HepG2 (cell line): ENCODE data around the gene INHA. TPM values are rescaled to one million over a fixed set of nuclear protein-coding genes. Genes with fewer than 3 reads are reported as not detected.

Source experiments
- ATAC-seq: fragments of 200-7000 bp; cut with Tn5 transposase; 3 replicates; pipeline ENCODE4 v1.9.1; 2020; ENCODE audit warnings: mild to moderate bottlenecking, moderate library complexity
- BruUV-seq: library from RNA; stranded (reverse); fragments of 400-500 nt; replicated peaks from 2 replicates; lab custom pipeline; 2021; lab: Mats Ljungman, UMichigan
- CTCF ChIA-PET: fragments of 300-600 bp; formaldehyde crosslinking; extraction: SDS; loops from one replicate; lab custom pipeline; 2021; ENCODE audit warnings: low total read pairs, inconsistent platforms, low intra/inter-chr PET ratio; lab: Yijun Ruan, JAX
- POLR2A ChIA-PET: fragments of 350-600 bp; sonication (Branson Sonifier 250); formaldehyde crosslinking; loops from one replicate; lab custom pipeline; 2020; ENCODE audit warnings: antibody characterized with exemption, inconsistent platforms; lab: Yijun Ruan, JAX
- DNase-seq: peaks from one replicate; pipeline ENCODE4 v3.0.0-alpha.2; 2015; ENCODE audit warnings: low spot score
- FAIRE-seq: peaks from 3 replicates; lab custom pipeline; 2011; peaks lifted over from hg19 to GRCh38; lab: Jason Lieb, UNC
- H2AFZ ChIP-seq: one replicate; pipeline ENCODE4 v1.6.1; 2011; ENCODE audit warnings: low read length, inconsistent platforms
- H3K27ac ChIP-seq: fragments of 300-600 bp; 3 replicates; pipeline ENCODE4 v1.8.0; 2011; ENCODE audit warnings: mixed run types, mild to moderate bottlenecking, mixed read lengths, low read length, inconsistent platforms; ENCODE audit not compliant: insufficient read depth; ENCODE audit errors: extremely low read length
- H3K27me3 ChIP-seq, 2 experiments: fragments of 200-600 bp in 1 of 2; 2 replicates in 1 of 2; 3 replicates in 1 of 2; pipeline versions ENCODE4 v1.6.0 to v1.8.0; 2011; ENCODE audit warnings: low read length in 2 of 2, mild to moderate bottlenecking in 2 of 2, moderate library complexity in 2 of 2, inconsistent platforms in 1 of 2; ENCODE audit not compliant: insufficient read depth in 2 of 2, control insufficient read depth in 1 of 2
- H3K36me3 ChIP-seq, 2 experiments: fragments of 200-600 bp in 1 of 2; replicated peaks in 1 of 2; 2 replicates in 1 of 2; 3 replicates in 1 of 2; pipeline versions ENCODE4 v1.5.1 to v1.8.0; 2011; ENCODE audit warnings: low read length in 2 of 2, inconsistent platforms in 1 of 2; ENCODE audit not compliant: insufficient read depth in 2 of 2, control insufficient read depth in 1 of 2
- H3K4me1 ChIP-seq: 2 replicates; pipeline ENCODE4 v1.5.1; 2012; ENCODE audit warnings: low read length, inconsistent platforms; ENCODE audit not compliant: insufficient read depth
- H3K4me2 ChIP-seq: 2 replicates; pipeline ENCODE4 v1.6.0; 2011; ENCODE audit warnings: low read depth, low read length, inconsistent platforms
- H3K4me3 ChIP-seq, 3 experiments: fragments of 200-600 bp in 1 of 3; sonication (generic), shearing (Covaris generic) in 1 of 3; replicated peaks in 1 of 3; 2 replicates each; pipeline ENCODE4 v1.5.1; 2011 to 2016; ENCODE audit warnings: low read length in 3 of 3, inconsistent platforms in 2 of 3, low read depth in 2 of 3, mild to moderate bottlenecking in 2 of 3, control low read depth in 1 of 3, mixed read lengths in 1 of 3; ENCODE audit not compliant: insufficient read depth in 1 of 3
- H3K79me2 ChIP-seq: one replicate; pipeline ENCODE4 v1.6.1; 2011; ENCODE audit warnings: low read length, inconsistent platforms; ENCODE audit not compliant: insufficient read depth
- H3K9ac ChIP-seq: 2 replicates; pipeline ENCODE4 v1.6.0; 2011; ENCODE audit warnings: mild to moderate bottlenecking, low read depth, low read length, inconsistent platforms; ENCODE audit not compliant: insufficient read depth
- H3K9me3 ChIP-seq: 2 replicates; pipeline ENCODE4 v1.5.1; 2012; ENCODE audit warnings: mild to moderate bottlenecking, low read length
- H4K20me1 ChIP-seq: 2 replicates; pipeline ENCODE4 v1.6.0; 2011; ENCODE audit warnings: inconsistent platforms, mild to moderate bottlenecking, low read length, moderate library complexity; ENCODE audit not compliant: insufficient read depth
- ATAD3A ChIP-seq: sonication (generic); formaldehyde crosslinking; IDR thresholded peaks from 2 replicates; pipeline ENCODE4 v1.4.0; 2020; ENCODE audit warnings: missing genetic modification reagents
- CBX5 ChIP-seq: sonication (generic); formaldehyde crosslinking; IDR thresholded peaks from 2 replicates; pipeline ENCODE4 v1.4.0; 2020; ENCODE audit warnings: missing genetic modification reagents, borderline replicate concordance
- CREM ChIP-seq, 2 experiments: sonication (generic) in 1 of 2; formaldehyde crosslinking in 1 of 2; IDR thresholded peaks; 2 replicates each; pipeline versions ENCODE4 v1.4.0 to v1.6.1; 2016 to 2020; ENCODE audit warnings: antibody characterized with exemption in 1 of 2, mild to moderate bottlenecking in 1 of 2, missing genetic modification reagents in 1 of 2
- GABPA ChIP-seq, 2 experiments: IDR thresholded peaks; 2 replicates each; pipeline ENCODE4 v1.6.1; 2011 to 2016; ENCODE audit warnings: low read depth in 2 of 2, low read length in 1 of 2, missing biosample characterization in 1 of 2, missing genetic modification characterization in 1 of 2
- SP2 ChIP-seq: sonication (generic); formaldehyde crosslinking; IDR thresholded peaks from 2 replicates; pipeline ENCODE4 v1.5.1; 2020; ENCODE audit warnings: mild to moderate bottlenecking, missing genetic modification reagents
- SSRP1 ChIP-seq: IDR thresholded peaks from 2 replicates; pipeline ENCODE4 v1.6.1; 2016; ENCODE audit warnings: control low read depth
- ZNF335 ChIP-seq: sonication (generic); formaldehyde crosslinking; IDR thresholded peaks from 2 replicates; pipeline ENCODE4 v1.4.0; 2020; ENCODE audit warnings: missing genetic modification reagents
- ZNF629 ChIP-seq: sonication (generic); formaldehyde crosslinking; conservative IDR thresholded peaks from 2 replicates; pipeline ENCODE4 v1.5.0; 2020; ENCODE audit warnings: missing genetic modification reagents
- ZNF761 ChIP-seq: sonication (generic); formaldehyde crosslinking; conservative IDR thresholded peaks from 2 replicates; pipeline ENCODE4 v1.4.0; 2020; ENCODE audit warnings: mild to moderate bottlenecking, missing genetic modification reagents
- WGBS: methylation state at CpG from one replicate; pipeline ENCODE4 v1.1.6; 2017; ENCODE audit warnings: low lambda C conversion rate; 5-methylcytosine and 5-hydroxymethylcytosine counted together
- in situ Hi-C: cut with HindIII; loops from 2 replicates; pipeline ENCODE4 v1.10.0; 2017; ENCODE audit warnings: low pct_unique_long_range_greater_than_20kb; ENCODE audit not compliant: extremely low pct_ligation_motif_present
- intact Hi-C: fragments of 100-400 bp; cut with micrococcal nuclease; formaldehyde crosslinking; loops from one replicate; pipeline ENCODE4 v1.10.0; 2022; ENCODE audit not compliant: unreplicated experiment
- polyA plus RNA-seq, 8 experiments: library from polyadenylated mRNA; depleted of rRNA in 3 of 8; stranded (reverse) in 7 of 8; unstranded in 1 of 8; fragments of >200 nt; fragmentation: Illumina TruSeq in 4 of 8; extraction: Trizol in 4 of 8; gene quantifications; 2 replicates each; pipeline versions ENCODE4 v1.2.1 to v1.2.3, GENCODE V29; 2011 to 2016; ENCODE audit warnings: low read depth in 4 of 8, missing spikeins in 1 of 8, mixed read lengths in 1 of 8; ENCODE audit not compliant: insufficient read depth in 1 of 8
- total RNA-seq, 5 experiments: library from RNA; depleted of rRNA; stranded (reverse); fragments of >200 nt; fragmentation: Illumina TruSeq; extraction: Trizol; gene quantifications; 2 replicates each; pipeline ENCODE4 v1.2.3, GENCODE V29; 2016; ENCODE audit warnings: low read depth in 1 of 5
- TF ChIP-seq, protein P1 (sequence below): sonication (generic); formaldehyde crosslinking; IDR thresholded peaks from 2 replicates; pipeline ENCODE4 v1.8.1; 2023; ENCODE audit warnings: mild to moderate bottlenecking, missing genetic modification reagents
- TF ChIP-seq, protein P2 (sequence below): sonication (generic); formaldehyde crosslinking; IDR thresholded peaks from 2 replicates; pipeline ENCODE4 v1.9.0; 2021; ENCODE audit warnings: missing genetic modification reagents, borderline replicate concordance

INHA gene
- total and polyA plus RNA-seq, 2 of the 13 experiments (the other 11 are each of a cell fraction or from before 2014, with no cell fraction given): 4.1 to 15.2 TPM

DNA sequence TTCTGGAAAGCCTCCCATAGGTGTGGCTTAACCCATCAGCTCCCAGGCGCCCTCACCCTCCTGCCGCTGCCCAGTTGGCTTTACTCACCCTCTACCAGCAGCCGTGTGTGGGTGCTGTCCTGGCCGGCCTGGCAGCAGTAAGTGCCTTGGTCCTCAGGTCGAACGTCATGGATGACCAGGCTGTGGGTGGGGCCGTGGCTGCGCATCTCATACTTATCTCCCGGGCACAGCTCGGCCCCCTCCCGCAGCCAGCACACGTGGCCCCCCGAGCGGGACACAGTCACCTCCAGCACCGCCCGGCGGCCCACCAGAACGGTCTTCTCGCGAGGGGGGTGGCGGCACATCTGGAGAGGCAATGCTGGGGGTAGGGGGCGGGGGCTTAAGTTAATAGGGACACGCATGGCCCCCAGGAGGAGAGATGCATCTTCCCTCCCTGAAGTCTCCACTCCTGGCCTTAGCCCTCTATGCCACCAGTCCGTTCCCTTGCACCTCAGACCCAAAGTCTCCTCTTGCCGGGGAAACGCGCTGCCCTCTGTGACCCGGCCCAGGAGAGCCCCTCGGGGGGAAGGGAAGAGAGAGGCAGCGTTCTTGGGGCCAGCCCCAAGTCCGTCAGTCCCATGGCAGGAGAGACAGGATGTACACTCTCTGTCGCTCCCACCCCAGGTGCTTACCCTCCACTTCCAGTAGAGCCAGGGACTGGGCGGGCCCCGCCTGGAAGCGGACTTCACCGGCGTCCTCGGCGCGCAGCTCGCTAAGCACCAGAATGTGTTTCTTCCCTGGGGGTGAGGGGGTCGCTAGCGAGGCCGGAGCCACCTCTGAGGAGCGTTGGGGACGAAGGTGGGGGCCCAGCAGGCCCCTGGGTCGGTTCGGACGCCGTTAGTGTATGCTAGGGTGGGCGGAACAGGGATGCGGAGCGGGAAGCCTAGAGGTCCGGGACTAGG is 20.4 kb upstream of the INHA start (continued):
- TF ChIP-seq GABPA (IDR thresholded peaks at IDR 0.05; ENCODE audit: low read depth, low read length) (no peak), GABPA (CRISPR knock-in tag; IDR thresholded peaks at IDR 0.05; ENCODE audit: low read depth) (no peak; the same call in 1 of the 2 replicates), SP2 (CRISPR knock-in tag) (peak; percentile 51)
- TF ChIP-seq, protein P1, sequence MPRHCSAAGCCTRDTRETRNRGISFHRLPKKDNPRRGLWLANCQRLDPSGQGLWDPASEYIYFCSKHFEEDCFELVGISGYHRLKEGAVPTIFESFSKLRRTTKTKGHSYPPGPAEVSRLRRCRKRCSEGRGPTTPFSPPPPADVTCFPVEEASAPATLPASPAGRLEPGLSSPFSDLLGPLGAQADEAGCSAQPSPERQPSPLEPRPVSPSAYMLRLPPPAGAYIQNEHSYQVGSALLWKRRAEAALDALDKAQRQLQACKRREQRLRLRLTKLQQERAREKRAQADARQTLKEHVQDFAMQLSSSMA (CRISPR knock-in tag): 0 out of 2 replicates have a peak, but pooled peaks have one; percentile 32

GRCh38 chr2:219552382-219553167 is 19.5 kb upstream of the INHA start:
- Histone ChIP-seq H3K9ac (peak overlapping the region; percentile 60), H3K27ac (peak overlapping the region; percentile 51), H3K79me2 (no peaks in the 10 kb centered on the region), H2AFZ (no peak overlapping the region), H4K20me1 (no peaks in the 10 kb centered on the region), H3K4me1 (peaks cover 22% of the 10 kb centered on the region), H3K36me3 (peaks cover 9 to 22% of the 10 kb centered on the region in 2 experiments; a peak in 3 of 5 replicates), H3K9me3 (no peaks in the 10 kb centered on the region), H3K27me3 (no peaks in the 10 kb centered on the region), H3K4me3 (peak overlapping the region; percentile 71 to 79 (median 73)), H3K4me2 (peak overlapping the region; percentile 90)
- no TSS peak for BruUV-seq
- in situ Hi-C loops: no loop called here
- DNase-seq: peak; percentile 79
- CTCF ChIA-PET: interaction anchor here (2.4 kb wide), 1 partner anchor 11 kb away, joined by 9 read pairs; no protein-coding TSS in a partner anchor
- peak; percentile 57 for FAIRE-seq
- peak; percentile 84 for ATAC-seq
- intact Hi-C loops: no loop called here
- POLR2A ChIA-PET: interaction anchor here (0.7 to 3.3 kb wide), 13 partner anchors 9 to 304 kb away, joined by 3 to 28 read pairs (median 8); partner anchors contain the start of genes CHPF, DNPEP, GMPPA and INHA
- 3% methylated on average over 50 of the region's 99 CpGs for WGBS
- TF ChIP-seq, protein P2, sequence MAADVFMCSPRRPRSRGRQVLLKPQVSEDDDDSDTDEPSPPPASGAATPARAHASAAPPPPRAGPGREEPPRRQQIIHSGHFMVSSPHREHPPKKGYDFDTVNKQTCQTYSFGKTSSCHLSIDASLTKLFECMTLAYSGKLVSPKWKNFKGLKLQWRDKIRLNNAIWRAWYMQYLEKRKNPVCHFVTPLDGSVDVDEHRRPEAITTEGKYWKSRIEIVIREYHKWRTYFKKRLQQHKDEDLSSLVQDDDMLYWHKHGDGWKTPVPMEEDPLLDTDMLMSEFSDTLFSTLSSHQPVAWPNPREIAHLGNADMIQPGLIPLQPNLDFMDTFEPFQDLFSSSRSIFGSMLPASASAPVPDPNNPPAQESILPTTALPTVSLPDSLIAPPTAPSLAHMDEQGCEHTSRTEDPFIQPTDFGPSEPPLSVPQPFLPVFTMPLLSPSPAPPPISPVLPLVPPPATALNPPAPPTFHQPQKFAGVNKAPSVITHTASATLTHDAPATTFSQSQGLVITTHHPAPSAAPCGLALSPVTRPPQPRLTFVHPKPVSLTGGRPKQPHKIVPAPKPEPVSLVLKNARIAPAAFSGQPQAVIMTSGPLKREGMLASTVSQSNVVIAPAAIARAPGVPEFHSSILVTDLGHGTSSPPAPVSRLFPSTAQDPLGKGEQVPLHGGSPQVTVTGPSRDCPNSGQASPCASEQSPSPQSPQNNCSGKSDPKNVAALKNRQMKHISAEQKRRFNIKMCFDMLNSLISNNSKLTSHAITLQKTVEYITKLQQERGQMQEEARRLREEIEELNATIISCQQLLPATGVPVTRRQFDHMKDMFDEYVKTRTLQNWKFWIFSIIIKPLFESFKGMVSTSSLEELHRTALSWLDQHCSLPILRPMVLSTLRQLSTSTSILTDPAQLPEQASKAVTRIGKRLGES (CRISPR knock-in tag): no peak
- no peak for TF ChIP-seq SSRP1 (CRISPR knock-in tag)
- TF ChIP-seq ZNF335: no peak
- TF ChIP-seq ATAD3A: no peak
- TF ChIP-seq CBX5 (CRISPR knock-in tag): no peak
- no peak for TF ChIP-seq ZNF761
- no peak; the same call in 1 of the 2 replicates for TF ChIP-seq ZNF629
- TF ChIP-seq CREM (IDR thresholded peaks at IDR 0.05): no peak
- no peak for TF ChIP-seq CREM (CRISPR knock-in tag; IDR thresholded peaks at IDR 0.05)
